ENCODE results near the gene HS6ST3. TPM values are rescaled to one million over a fixed set of nuclear protein-coding genes. Genes with fewer than 3 reads are reported as not detected.

HS6ST3 gene
- total and polyA plus RNA-seq, 8 donors, result 0.65 to 3.4 (median 1.8) TPM

DNA sequence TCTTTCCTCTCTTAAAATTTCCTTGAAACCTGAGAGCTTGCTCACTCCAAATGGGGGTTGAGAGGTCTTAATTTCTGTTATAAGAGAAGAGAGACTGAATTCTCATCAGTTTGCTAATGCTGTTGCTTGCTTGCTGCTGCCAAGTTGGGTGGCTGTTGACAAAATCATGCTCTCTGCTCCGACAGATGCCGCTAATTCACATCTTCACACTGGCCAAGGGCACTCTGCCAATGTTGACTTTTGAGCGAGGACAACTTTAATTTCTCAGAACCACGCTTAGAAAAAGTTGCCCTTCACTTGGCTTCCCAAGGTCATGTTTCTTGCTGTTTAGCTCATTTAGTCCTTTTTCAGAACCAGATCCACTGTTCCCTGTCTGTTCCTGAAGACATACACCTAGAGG is 402.9 kb downstream of the HS6ST3 start:
- ATAC-seq (peak; percentile 63 to 78 (median 72)), FAIRE-seq (no peak), DNase-seq (peak in 5 of 6 donors; percentile 44 to 61 (median 50))
- intact Hi-C loops (cut with DNase I), result no loop called here
- Histone ChIP-seq H3K36me3 (no peaks in the 10 kb centered on the region), H3K9me3 (no peaks in the 10 kb centered on the region), H3K4me1 (peaks cover 0 to 9% (median 0%) of the 10 kb centered on the region in 3 donors), H3K4me3 (no peak overlapping the region), H3K27me3 (no peaks in the 10 kb centered on the region), H3K27ac (no peak overlapping the region)
- WGBS, 2 donors, result 7 to 8% methylated on average over 4 of the region's 4 CpGs
- TF ChIP-seq, protein P1, sequence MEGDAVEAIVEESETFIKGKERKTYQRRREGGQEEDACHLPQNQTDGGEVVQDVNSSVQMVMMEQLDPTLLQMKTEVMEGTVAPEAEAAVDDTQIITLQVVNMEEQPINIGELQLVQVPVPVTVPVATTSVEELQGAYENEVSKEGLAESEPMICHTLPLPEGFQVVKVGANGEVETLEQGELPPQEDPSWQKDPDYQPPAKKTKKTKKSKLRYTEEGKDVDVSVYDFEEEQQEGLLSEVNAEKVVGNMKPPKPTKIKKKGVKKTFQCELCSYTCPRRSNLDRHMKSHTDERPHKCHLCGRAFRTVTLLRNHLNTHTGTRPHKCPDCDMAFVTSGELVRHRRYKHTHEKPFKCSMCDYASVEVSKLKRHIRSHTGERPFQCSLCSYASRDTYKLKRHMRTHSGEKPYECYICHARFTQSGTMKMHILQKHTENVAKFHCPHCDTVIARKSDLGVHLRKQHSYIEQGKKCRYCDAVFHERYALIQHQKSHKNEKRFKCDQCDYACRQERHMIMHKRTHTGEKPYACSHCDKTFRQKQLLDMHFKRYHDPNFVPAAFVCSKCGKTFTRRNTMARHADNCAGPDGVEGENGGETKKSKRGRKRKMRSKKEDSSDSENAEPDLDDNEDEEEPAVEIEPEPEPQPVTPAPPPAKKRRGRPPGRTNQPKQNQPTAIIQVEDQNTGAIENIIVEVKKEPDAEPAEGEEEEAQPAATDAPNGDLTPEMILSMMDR (IDR thresholded peaks at IDR 0.05), result no peak

- TF ChIP-seq, protein P1 (IDR thresholded peaks at IDR 0.05), result no peak
- FAIRE-seq (no peak), ATAC-seq (no peak), DNase-seq (no peak)
- H3K9me3 ChIP-seq, result no peaks in the 10 kb centered on the region
- H3K4me3 ChIP-seq, result no peak overlapping the region
- 89 to 90% methylated on average over 5 of the region's 5 CpGs for WGBS, 2 donors
- no peak overlapping the region for H3K27ac ChIP-seq
- intact Hi-C loops (cut with DNase I), result no loop called here
- H3K4me1 ChIP-seq, result no peaks in the 10 kb centered on the region
- H3K36me3 ChIP-seq, result no peaks in the 10 kb centered on the region
- no peaks in the 10 kb centered on the region for H3K27me3 ChIP-seq
Observed at GRCh38 chr13:96499656-96500055, 409.7 kb downstream of the HS6ST3 start.

DNA sequence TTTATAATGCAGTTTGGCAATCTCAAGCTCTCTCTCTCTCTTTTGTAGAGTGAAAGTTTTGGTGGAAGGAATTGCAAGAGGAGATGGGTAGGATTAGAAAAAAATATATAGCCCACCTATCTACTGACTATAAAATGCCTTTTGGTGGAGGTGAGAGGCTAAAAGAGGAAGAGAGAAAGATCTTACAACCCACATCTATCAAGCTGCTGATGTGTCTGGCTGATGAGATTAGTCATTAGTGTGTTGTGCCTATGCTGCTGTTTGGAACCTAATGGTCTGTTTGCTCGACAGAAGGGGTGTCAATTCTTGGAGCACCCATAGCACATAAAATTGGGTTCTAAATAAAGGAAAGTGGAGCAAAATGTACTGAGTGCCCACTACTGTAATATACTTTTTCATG is 411.0 kb downstream of the HS6ST3 start:
- Histone ChIP-seq H3K9me3 (no peaks in the 10 kb centered on the region), H3K4me3 (no peak overlapping the region), H3K27ac (no peak overlapping the region), H3K36me3 (no peaks in the 10 kb centered on the region), H3K27me3 (no peaks in the 10 kb centered on the region), H3K4me1 (no peaks in the 10 kb centered on the region)
- intact Hi-C loops (cut with DNase I), result no loop called here
- WGBS, 2 donors, result 84% methylated on average over 1 of the region's 1 CpG
- no peak for DNase-seq
- TF ChIP-seq, protein P1 (IDR thresholded peaks at IDR 0.05), result no peak
- ATAC-seq, result no peak
- no peak for FAIRE-seq

GRCh38 chr13:96503481-96503880 is 413.6 kb downstream of the HS6ST3 start:
- H3K4me3 ChIP-seq, result no peak overlapping the region
- H3K27me3 ChIP-seq, result no peaks in the 10 kb centered on the region
- H3K9me3 ChIP-seq, result no peaks in the 10 kb centered on the region
- no peaks in the 10 kb centered on the region for H3K36me3 ChIP-seq
- H3K27ac ChIP-seq, result no peak overlapping the region
- WGBS, 2 donors, result 70 to 100% methylated on average over 1 of the region's 1 CpG
- DNase-seq (no peak), ATAC-seq (no peak), FAIRE-seq (no peak)
- TF ChIP-seq, protein P1 (IDR thresholded peaks at IDR 0.05), result no peak
- H3K4me1 ChIP-seq, result no peaks in the 10 kb centered on the region
- intact Hi-C loops (cut with DNase I), result no loop called here

GRCh38 chr13:96511587-96511986 is 421.7 kb downstream of the HS6ST3 start:
- Histone ChIP-seq H3K36me3 (no peaks in the 10 kb centered on the region), H3K27ac (no peak overlapping the region), H3K27me3 (no peaks in the 10 kb centered on the region), H3K9me3 (no peaks in the 10 kb centered on the region), H3K4me3 (no peak overlapping the region), H3K4me1 (no peaks in the 10 kb centered on the region)
- ATAC-seq (no peak), FAIRE-seq (no peak), DNase-seq (no peak)
- intact Hi-C loops (cut with DNase I), result no loop called here
- TF ChIP-seq, protein P1 (IDR thresholded peaks at IDR 0.05), result no peak
- 93 to 95% methylated on average over 2 of the region's 2 CpGs for WGBS, 2 donors
